SK-N-SH (cell line): ENCODE data around the gene RBM41. TPM values are rescaled to one million over a fixed set of nuclear protein-coding genes. Genes with fewer than 3 reads are reported as not detected.

Experiments
- CTCF ChIA-PET: fragments of 300-600, 350-600 bp; formaldehyde crosslinking; extraction: SDS; loops from one replicate; lab custom pipeline; 2021; lab: Yijun Ruan, JAX
- POLR2A ChIA-PET: fragments of 350-600 bp; sonication (Branson Sonifier 250); formaldehyde crosslinking; extraction: SDS; loops from one replicate; lab custom pipeline; 2020; ENCODE audit warnings: antibody characterized with exemption, inconsistent platforms; lab: Yijun Ruan, JAX
- DNase-seq: peaks from one replicate; pipeline ENCODE4 v3.0.0; 2012
- H2AFZ ChIP-seq: fragments of 200-600 bp; sonication (generic); 2 replicates; pipeline ENCODE4 v1.8.1; 2016; ENCODE audit warnings: antibody characterized with exemption, mild to moderate bottlenecking, low read depth
- H3F3A ChIP-seq: fragments of 200-600 bp; sonication (generic); replicated peaks from 2 replicates; pipeline ENCODE3; 2016; ENCODE audit warnings: antibody characterized with exemption, mild to moderate bottlenecking; ENCODE audit not compliant: insufficient read depth
- H3K27ac ChIP-seq, 2 experiments: fragments of 200-500 bp in 1 of 2; fragments of 200-600 bp in 1 of 2; sonication (Bioruptor generic) in 1 of 2; sonication (generic), shearing (Covaris generic) in 1 of 2; 2 replicates each; pipeline versions ENCODE4 v1.5.1 to v1.6.1; 2014 to 2016; ENCODE audit warnings: low read depth in 2 of 2, inconsistent platforms in 1 of 2, low read length in 1 of 2, mild to moderate bottlenecking in 1 of 2, mixed read lengths in 1 of 2
- H3K27me3 ChIP-seq: fragments of 200-600 bp; sonication (generic), shearing (Covaris generic); 2 replicates; pipeline ENCODE4 v1.6.1; 2016; ENCODE audit warnings: mixed run types; ENCODE audit not compliant: insufficient read depth
- H3K36me3 ChIP-seq, 2 experiments: fragments of 200-500 bp in 1 of 2; fragments of 200-600 bp in 1 of 2; sonication (Bioruptor generic) in 1 of 2; sonication (generic) in 1 of 2; replicated peaks in 1 of 2; 2 replicates each; pipeline versions ENCODE3 to v1.5.1; 2014 to 2016; ENCODE audit warnings: low read length in 1 of 2, mild to moderate bottlenecking in 1 of 2; ENCODE audit not compliant: insufficient read depth in 2 of 2, control insufficient read depth in 1 of 2
- H3K4me1 ChIP-seq, 2 experiments: fragments of 200-500 bp in 1 of 2; fragments of 200-600 bp in 1 of 2; sonication (Bioruptor generic) in 1 of 2; sonication (generic), shearing (Covaris generic) in 1 of 2; 2 replicates each; pipeline versions ENCODE4 v1.5.1 to v1.6.1; 2014 to 2016; ENCODE audit warnings: low read depth in 1 of 2, low read length in 1 of 2, mixed run types in 1 of 2; ENCODE audit not compliant: insufficient read depth in 2 of 2, control insufficient read depth in 1 of 2
- H3K4me2 ChIP-seq: fragments of 200-600 bp; sonication (generic), shearing (Covaris generic); 2 replicates; pipeline ENCODE4 v1.6.1; 2017; ENCODE audit warnings: mixed run types
- H3K4me3 ChIP-seq, 2 experiments: fragments of 200-500 bp in 1 of 2; fragments of 200-600 bp in 1 of 2; sonication (Bioruptor generic) in 1 of 2; sonication (generic), shearing (Covaris generic) in 1 of 2; 2 replicates each; pipeline versions ENCODE4 v1.5.1 to v1.8.1; 2014 to 2016; ENCODE audit warnings: low read depth in 2 of 2, inconsistent platforms in 1 of 2, low read length in 1 of 2, mild to moderate bottlenecking in 1 of 2, mixed read lengths in 1 of 2, moderate library complexity in 1 of 2
- H3K79me2 ChIP-seq: fragments of 200-600 bp; sonication (generic); 2 replicates; pipeline ENCODE4 v1.8.1; 2017; ENCODE audit warnings: mild to moderate bottlenecking; ENCODE audit not compliant: insufficient read depth
- H3K9ac ChIP-seq: fragments of 200-600 bp; sonication (generic); 2 replicates; pipeline ENCODE4 v1.6.1; 2017; ENCODE audit warnings: mixed run types
- H3K9me2 ChIP-seq: fragments of 200-600 bp; sonication (generic); 2 replicates; pipeline ENCODE4 v1.6.1; 2017; ENCODE audit warnings: mixed run types
- H3K9me3 ChIP-seq: fragments of 200-600 bp; sonication (generic); 2 replicates; pipeline ENCODE4 v1.6.1; 2017; ENCODE audit warnings: mixed run types, mild to moderate bottlenecking, moderate library complexity
- H4K20me1 ChIP-seq: fragments of 200-600 bp; sonication (generic); 2 replicates; pipeline ENCODE4 v1.6.1; 2017; ENCODE audit warnings: mild to moderate bottlenecking, mixed run types; ENCODE audit not compliant: insufficient read depth
- EP300 ChIP-seq, 2 experiments: IDR thresholded peaks; 2 replicates each; pipeline versions ENCODE4 v1.4.0 to v1.6.1; 2012; ENCODE audit warnings: borderline replicate concordance in 1 of 2, low read depth in 1 of 2, low read length in 1 of 2
- GATA2 ChIP-seq: sonication (generic); formaldehyde crosslinking; IDR thresholded peaks from 2 replicates; pipeline ENCODE4 v1.5.0; 2020; ENCODE audit warnings: mild to moderate bottlenecking, missing genetic modification reagents
- JUND ChIP-seq: IDR thresholded peaks from 2 replicates; pipeline ENCODE4 v1.4.0; 2012
- MAX ChIP-seq: IDR thresholded peaks from 2 replicates; pipeline ENCODE4 v1.4.0; 2012; ENCODE audit warnings: low read depth
- MXI1 ChIP-seq: IDR thresholded peaks from 2 replicates; pipeline ENCODE4 v1.6.1; 2012; ENCODE audit warnings: mild to moderate bottlenecking, low read depth, low read length, improper control_type of control experiment
- NRF1 ChIP-seq: IDR thresholded peaks from 2 replicates; pipeline ENCODE4 v1.6.1; 2012; ENCODE audit warnings: low read depth, mild to moderate bottlenecking, low read length
- RAD21 ChIP-seq: IDR thresholded peaks from 2 replicates; pipeline ENCODE4 v1.6.1; 2012; ENCODE audit warnings: mild to moderate bottlenecking, low read length
- RCOR1 ChIP-seq: fragments of 150-350 bp; IDR thresholded peaks from 2 replicates; pipeline ENCODE4 v1.6.1; 2017; ENCODE audit warnings: antibody characterized with exemption, low read length
- REST ChIP-seq: IDR thresholded peaks from 2 replicates; pipeline ENCODE4 v1.6.1; 2012; ENCODE audit warnings: mild to moderate bottlenecking, low read depth, low read length, moderate library complexity
- SMC3 ChIP-seq: IDR thresholded peaks from 2 replicates; pipeline ENCODE4 v1.6.1; 2012; ENCODE audit warnings: low read depth, low read length, improper control_type of control experiment
- TAF1 ChIP-seq: IDR thresholded peaks from 2 replicates; pipeline ENCODE4 v1.6.1; 2012; ENCODE audit warnings: low read depth, mild to moderate bottlenecking, low read length, moderate library complexity, borderline replicate concordance
- USF2 ChIP-seq: fragments of 150-350 bp; IDR thresholded peaks from 2 replicates; pipeline ENCODE4 v1.6.1; 2017; ENCODE audit warnings: antibody characterized with exemption, low read length, low read depth, borderline replicate concordance
- WGBS: methylation state at CpG from one replicate; pipeline ENCODE4 v1.1.6; 2017; ENCODE audit warnings: low lambda C conversion rate; 5-methylcytosine and 5-hydroxymethylcytosine counted together
- polyA plus RNA-seq, 3 experiments: library from polyadenylated mRNA; depleted of rRNA; stranded (reverse); fragments of >200 nt; gene quantifications; 2 replicates each; pipeline ENCODE4 v1.2.3, GENCODE V29; 2012
- TF ChIP-seq, protein P1 (sequence below): fragments of 200-600 bp; sonication (generic); IDR thresholded peaks from 2 replicates; pipeline ENCODE4 v1.6.1; 2017; ENCODE audit warnings: antibody characterized with exemption, mild to moderate bottlenecking, moderate library complexity

The RBM41 gene
- polyA plus RNA-seq, 1 of the 3 experiments (the other 2 are of a cell fraction) = 4.2 TPM

DNA sequence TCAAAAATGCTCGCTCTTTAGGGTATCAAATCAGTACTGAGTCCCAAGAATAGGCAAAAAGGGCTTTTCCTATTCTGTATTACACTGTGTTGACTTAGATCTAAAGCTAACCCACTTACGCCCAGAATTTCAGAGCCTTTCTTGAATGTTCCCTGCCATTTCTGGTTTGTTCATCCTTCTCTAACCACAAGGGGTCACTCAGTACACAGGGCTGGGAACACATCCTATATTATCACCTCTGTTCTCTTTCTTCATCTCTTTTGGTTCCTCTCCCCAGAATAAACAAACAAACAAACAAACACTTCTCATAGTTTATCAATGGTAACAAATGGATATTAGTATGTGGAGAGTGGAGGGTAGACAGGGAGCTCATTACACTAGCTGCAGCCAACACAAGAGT, 93.1 kb downstream of the RBM41 start:
- POLR2A ChIA-PET = no interaction called here
- no peaks in the 10 kb centered on the region for H3K9me2 ChIP-seq
- H3K4me1 ChIP-seq = no peaks in the 10 kb centered on the region
- H3K4me2 ChIP-seq = no peak overlapping the region
- DNase-seq = peak; percentile 36
- H3K36me3 ChIP-seq = no peaks in the 10 kb centered on the region
- no peak for TF ChIP-seq RCOR1
- TF ChIP-seq GATA2 = no peak
- peak; percentile 83 for TF ChIP-seq RAD21
- TF ChIP-seq USF2 = no peak
- TF ChIP-seq NRF1 = no peak
- peak; percentile 60 for TF ChIP-seq SMC3
- TF ChIP-seq, protein P1, sequence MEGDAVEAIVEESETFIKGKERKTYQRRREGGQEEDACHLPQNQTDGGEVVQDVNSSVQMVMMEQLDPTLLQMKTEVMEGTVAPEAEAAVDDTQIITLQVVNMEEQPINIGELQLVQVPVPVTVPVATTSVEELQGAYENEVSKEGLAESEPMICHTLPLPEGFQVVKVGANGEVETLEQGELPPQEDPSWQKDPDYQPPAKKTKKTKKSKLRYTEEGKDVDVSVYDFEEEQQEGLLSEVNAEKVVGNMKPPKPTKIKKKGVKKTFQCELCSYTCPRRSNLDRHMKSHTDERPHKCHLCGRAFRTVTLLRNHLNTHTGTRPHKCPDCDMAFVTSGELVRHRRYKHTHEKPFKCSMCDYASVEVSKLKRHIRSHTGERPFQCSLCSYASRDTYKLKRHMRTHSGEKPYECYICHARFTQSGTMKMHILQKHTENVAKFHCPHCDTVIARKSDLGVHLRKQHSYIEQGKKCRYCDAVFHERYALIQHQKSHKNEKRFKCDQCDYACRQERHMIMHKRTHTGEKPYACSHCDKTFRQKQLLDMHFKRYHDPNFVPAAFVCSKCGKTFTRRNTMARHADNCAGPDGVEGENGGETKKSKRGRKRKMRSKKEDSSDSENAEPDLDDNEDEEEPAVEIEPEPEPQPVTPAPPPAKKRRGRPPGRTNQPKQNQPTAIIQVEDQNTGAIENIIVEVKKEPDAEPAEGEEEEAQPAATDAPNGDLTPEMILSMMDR = peak; percentile 72
- no peak for TF ChIP-seq REST
- TF ChIP-seq, all 33 proteins: peak for 3
- WGBS = 25% methylated on average over 2 of the region's 2 CpGs
- CTCF ChIA-PET = interaction anchor here (0.6 to 2.5 kb wide), 20 partner anchors 9 to 869 kb away, joined by 3 to 11 read pairs (median 4); partner anchors contain the start of gene NCBP2L
- Histone ChIP-seq H3K4me3 (no peak overlapping the region; a peak in 1 of 4 replicates), H3F3A (no peaks in the 10 kb centered on the region), H3K9me3 (no peaks in the 10 kb centered on the region), H3K79me2 (no peaks in the 10 kb centered on the region), H3K27me3 (peaks cover 6% of the 10 kb centered on the region), H4K20me1 (no peaks in the 10 kb centered on the region), H3K27ac (no peak overlapping the region), H3K9ac (no peak overlapping the region), H2AFZ (no peak overlapping the region)

DNA sequence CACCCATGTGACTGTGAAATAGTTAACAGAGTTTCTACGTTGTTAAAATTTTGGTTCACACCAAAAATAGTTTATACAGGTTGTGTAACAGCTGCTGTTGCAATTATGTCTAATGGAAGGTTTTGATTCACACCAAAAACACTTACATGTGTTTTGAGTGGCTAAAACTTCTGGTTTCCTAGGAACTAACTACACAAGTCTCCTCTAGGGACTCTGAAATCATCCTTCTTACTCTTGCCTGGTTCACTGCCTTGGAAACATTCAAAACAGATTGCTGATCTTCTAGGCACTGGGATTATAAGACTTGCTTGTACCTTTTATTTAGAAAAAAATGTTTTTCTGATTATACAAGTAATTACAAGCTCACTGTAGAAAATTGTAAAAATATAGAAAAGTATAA, 103.7 kb downstream of the RBM41 start:
- H3K27ac ChIP-seq = no peak overlapping the region
- no peak for TF ChIP-seq MAX
- no peak for TF ChIP-seq JUND
- TF ChIP-seq TAF1 = no peak
- TF ChIP-seq MXI1 = no peak
- TF ChIP-seq EP300 (IDR thresholded peaks at IDR 0.05; ENCODE audit: borderline replicate concordance in 1 of 2, low read depth in 1 of 2, low read length in 1 of 2) = no peak
- H3K9me2 ChIP-seq = no peaks in the 10 kb centered on the region
- no peak for DNase-seq
- 8% methylated on average over 1 of the region's 1 CpG for WGBS
- H3K4me2 ChIP-seq = no peak overlapping the region
- H3F3A ChIP-seq = no peaks in the 10 kb centered on the region
- POLR2A ChIA-PET = no interaction called here
- H3K9me3 ChIP-seq = no peaks in the 10 kb centered on the region
- H3K4me3 ChIP-seq = no peak overlapping the region
- H3K79me2 ChIP-seq = no peaks in the 10 kb centered on the region
- H4K20me1 ChIP-seq = no peaks in the 10 kb centered on the region
- peaks cover 5% of the 10 kb centered on the region; the same call in 1 of the 2 replicates for H3K27me3 ChIP-seq
- H3K9ac ChIP-seq = no peak overlapping the region
- CTCF ChIA-PET = interaction anchor here (0.9 to 2.0 kb wide), 3 partner anchors 11 to 16 kb away, joined by 3 to 7 read pairs (median 3); no protein-coding TSS in a partner anchor
- no peak overlapping the region for H2AFZ ChIP-seq
- no peaks in the 10 kb centered on the region for H3K36me3 ChIP-seq
- H3K4me1 ChIP-seq = no peaks in the 10 kb centered on the region
